D721Med (cell line): ENCODE data around the gene IL1RAPL1.
"Not testable (repeated sequence)": the region's sequence is repeated elsewhere in the genome, so short reads cannot be mapped to it uniquely, and the experiment has no call there.

Experiments used
- DNase-seq: peaks from one replicate; pipeline ENCODE4 v3.0.0; 2011; ENCODE audit warnings: low spot score; ENCODE audit not compliant: insufficient read length
- FAIRE-seq: peaks from 2 replicates; lab custom pipeline; 2011; peaks lifted over from hg19 to GRCh38; lab: Jason Lieb, UNC
- CTCF ChIP-seq: IDR thresholded peaks from 2 replicates; pipeline ENCODE4 v1.5.1; 2012; ENCODE audit warnings: mild to moderate bottlenecking, control low read depth; ENCODE audit not compliant: insufficient read depth; ENCODE audit errors: missing control alignments

The IL1RAPL1 gene

DNA sequence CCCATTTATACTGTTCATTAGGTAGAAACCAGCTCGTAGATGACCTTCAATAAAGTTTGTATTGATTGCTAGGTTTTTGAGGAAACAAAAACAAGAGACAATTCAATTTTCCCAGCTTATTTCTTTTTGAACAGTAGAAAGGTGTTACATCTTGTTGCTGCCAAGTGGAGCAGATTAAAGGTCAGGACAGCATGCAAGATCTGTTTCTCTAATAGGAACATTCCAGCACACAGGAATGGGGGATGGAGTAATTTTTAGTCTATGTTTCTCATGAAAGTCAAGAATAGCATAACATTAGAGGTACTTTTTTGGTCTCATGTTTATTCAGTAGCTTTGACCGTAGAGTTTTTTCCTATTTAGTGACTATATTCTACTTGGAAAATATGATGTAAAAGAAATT lies 132.4 kb downstream of the IL1RAPL1 start:
- no peak for TF ChIP-seq CTCF
- FAIRE-seq (no peak), DNase-seq (no peak)

DNA sequence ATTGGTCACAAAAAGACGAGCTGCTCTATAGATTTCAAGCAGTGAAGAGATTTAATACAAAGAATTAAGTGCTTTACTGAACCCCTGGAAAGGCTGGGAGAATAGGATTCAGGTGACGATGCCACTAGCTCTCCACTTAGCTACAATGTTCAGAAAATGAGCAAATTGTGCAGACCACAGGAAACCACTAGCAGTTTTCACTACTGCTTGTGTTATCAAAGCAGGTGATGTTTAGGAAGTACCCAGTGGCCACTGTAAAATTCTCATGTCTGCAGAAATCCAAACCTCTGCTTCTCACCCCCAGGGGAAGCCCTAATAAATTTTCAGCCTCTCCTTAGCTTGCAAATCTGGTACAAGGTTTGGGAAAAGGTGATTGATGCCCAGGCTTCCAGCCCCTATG lies 165.1 kb downstream of the IL1RAPL1 start:
- DNase-seq (no peak), FAIRE-seq (no peak)
- no peak for TF ChIP-seq CTCF

DNA sequence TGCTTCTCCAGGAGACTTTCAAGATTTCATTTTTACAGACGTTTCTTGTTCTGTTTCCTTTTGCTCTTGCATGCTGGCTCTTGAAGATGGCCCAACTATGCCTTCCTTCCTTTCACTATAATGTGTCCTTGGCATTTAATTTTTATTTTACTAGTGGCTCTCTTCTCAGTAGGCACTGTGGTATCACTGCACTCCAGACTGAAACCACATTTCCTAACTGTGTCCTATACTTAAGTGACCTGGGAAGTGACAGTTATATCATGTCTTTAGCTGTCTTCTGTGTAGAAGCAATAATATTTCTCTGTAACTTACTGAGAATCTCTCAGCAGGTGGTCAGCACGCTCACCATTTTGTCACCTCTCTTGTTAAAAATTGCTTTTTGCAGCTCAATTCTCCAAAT lies 168.9 kb downstream of the IL1RAPL1 start:
- FAIRE-seq (no peak), DNase-seq (no peak)
- TF ChIP-seq CTCF, result no peak

- no peak for TF ChIP-seq CTCF
- no peak for FAIRE-seq
- DNase-seq, result no peak
These were observed 169.4 kb downstream of the IL1RAPL1 start for GRCh38 chrX:28756647-28757046.

DNA sequence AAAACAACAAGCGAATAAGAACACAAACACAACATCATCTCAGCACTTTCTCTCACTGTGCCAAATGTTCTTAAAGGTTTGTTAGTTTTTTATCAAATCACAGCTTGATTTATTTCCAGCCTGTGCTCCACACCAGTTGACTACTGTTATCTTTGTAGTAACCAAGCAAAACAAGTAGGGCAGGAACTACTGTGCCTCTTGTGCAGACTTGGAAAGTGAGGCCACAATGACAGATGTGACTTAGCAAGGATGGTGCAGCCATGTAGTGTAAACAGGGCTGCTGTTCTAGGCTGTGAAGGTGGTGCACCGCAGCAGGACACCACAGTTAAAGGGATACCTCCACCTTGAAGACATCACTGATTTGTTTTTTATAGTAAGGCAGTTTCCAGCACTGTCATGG lies 170.0 kb downstream of the IL1RAPL1 start:
- no peak for FAIRE-seq
- TF ChIP-seq CTCF, result no peak
- no peak for DNase-seq

- FAIRE-seq, DNase-seq: not testable (repeated sequence)
These were observed 179.3 kb downstream of the IL1RAPL1 start for GRCh38 chrX:28766561-28766960.

DNA sequence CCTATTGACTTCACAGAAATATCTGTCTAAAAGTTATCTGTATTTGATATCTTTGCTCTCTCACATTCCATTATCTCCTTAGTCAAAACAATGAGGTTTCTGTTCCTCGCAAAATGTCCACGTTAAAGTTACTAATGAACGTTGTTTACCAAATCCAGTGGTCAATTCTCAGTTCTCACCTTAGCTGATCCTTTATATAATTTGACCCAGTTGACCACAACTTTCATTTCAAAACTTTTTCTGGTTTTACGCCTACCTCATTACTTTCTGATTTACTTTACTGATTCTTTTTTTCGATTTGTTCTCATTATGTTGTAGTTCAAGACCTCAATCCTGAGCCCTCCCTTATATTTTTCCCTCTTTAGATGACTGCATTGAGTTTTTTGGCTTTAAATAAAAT lies 186.6 kb downstream of the IL1RAPL1 start:
- FAIRE-seq, result no peak
- TF ChIP-seq CTCF, result no peak
- DNase-seq, result no peak

DNA sequence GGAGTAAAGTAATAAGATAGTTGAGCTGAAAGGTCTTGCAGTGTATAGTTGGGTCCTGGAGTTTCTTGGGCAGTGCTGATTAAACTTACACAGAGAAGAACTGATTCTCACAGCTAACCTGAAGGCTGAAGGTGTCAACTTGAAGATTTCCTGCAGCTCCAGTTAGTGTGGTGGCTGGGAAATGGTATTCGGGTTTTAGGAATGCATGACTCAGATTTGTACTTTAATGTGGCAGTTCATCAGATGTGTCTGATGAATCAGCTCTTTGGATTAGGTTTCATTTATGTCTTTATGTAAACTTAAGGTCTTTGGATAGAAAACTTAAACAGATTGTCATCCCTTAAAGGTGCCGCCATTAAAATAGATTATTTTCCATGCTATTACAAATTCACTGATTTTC lies 200.0 kb downstream of the IL1RAPL1 start:
- FAIRE-seq (no peak), DNase-seq (no peak)
- TF ChIP-seq CTCF, result no peak

DNA sequence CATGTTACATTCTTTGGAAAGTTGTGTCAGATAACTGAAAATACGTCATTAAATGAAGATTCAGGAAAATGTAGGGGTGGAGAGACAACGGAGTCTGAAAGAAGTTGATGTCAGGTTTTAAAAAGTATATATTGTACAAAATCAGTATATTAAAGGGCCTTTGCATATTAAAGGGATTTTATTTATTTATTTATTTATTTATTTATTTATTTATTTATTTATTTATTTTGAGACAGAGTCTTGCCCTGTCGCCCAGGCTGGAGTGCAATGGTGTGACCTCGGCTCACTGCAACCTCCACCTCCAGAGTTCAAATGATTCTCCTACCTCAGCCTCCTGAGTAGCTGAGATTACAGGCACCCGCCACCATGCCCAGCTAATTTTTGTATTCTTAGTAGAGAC lies 213.4 kb downstream of the IL1RAPL1 start:
- not testable (repeated sequence) for FAIRE-seq

More for the DNA sequence above, 213.4 kb downstream of the IL1RAPL1 start:
- not testable (repeated sequence) for DNase-seq
